Caco-2 (cell line): ENCODE data around the gene GCN1. TPM values are rescaled to one million over a fixed set of nuclear protein-coding genes. Genes with fewer than 3 reads are reported as not detected.

Source experiments
- BruUV-seq: library from RNA; stranded (reverse); fragments of 400-500 nt; replicated peaks from 2 replicates; lab custom pipeline; 2021; lab: Mats Ljungman, UMichigan
- CTCF ChIA-PET: fragments of 300-600 bp; sonication (Branson Sonifier 250); formaldehyde crosslinking; loops from one replicate; lab custom pipeline; 2022; ENCODE audit warnings: antibody characterized with exemption; lab: Charles Lee
- POLR2A ChIA-PET: fragments of 300-600 bp; sonication (Branson Sonifier 250); formaldehyde crosslinking; loops from one replicate; lab custom pipeline; 2022; ENCODE audit warnings: antibody characterized with exemption; lab: Charles Lee
- DNase-seq, 2 experiments: peaks; one replicate each; pipeline versions ENCODE4 v3.0.0 to v3.0.0-alpha.2; 2020 to 2022
- H3K27me3 ChIP-seq: replicated peaks from 2 replicates; pipeline ENCODE4 v1.6.0; 2011; ENCODE audit warnings: low read length; ENCODE audit not compliant: control insufficient read depth, insufficient read depth
- H3K36me3 ChIP-seq: 2 replicates; pipeline ENCODE4 v1.5.1; 2011; ENCODE audit warnings: low read length; ENCODE audit not compliant: control insufficient read depth, insufficient read depth
- H3K4me1 ChIP-seq: fragments of 250-450 bp; sonication (Bioruptor Pico); 2 replicates; pipeline ENCODE4 v1.5.1; 2020; ENCODE audit warnings: mild to moderate bottlenecking
- H3K4me3 ChIP-seq: 2 replicates; pipeline ENCODE4 v1.5.1; 2011; ENCODE audit warnings: low read depth, mild to moderate bottlenecking, control low read depth, low read length
- H3K9me3 ChIP-seq: fragments of 250-450 bp; sonication (Bioruptor Pico); 2 replicates; pipeline ENCODE4 v1.5.1; 2020; ENCODE audit warnings: mild to moderate bottlenecking, moderate library complexity
- H3K27ac Mint-ChIP-seq: one replicate; pipeline ENCODE4 v1.8.0; 2022; ENCODE audit warnings: mixed read lengths; ENCODE audit not compliant: unreplicated experiment
- H3K27me3 Mint-ChIP-seq: one replicate; pipeline ENCODE4 v1.8.0; 2022; ENCODE audit warnings: mixed read lengths; ENCODE audit not compliant: insufficient read depth, unreplicated experiment
- H3K36me3 Mint-ChIP-seq: one replicate; pipeline ENCODE4 v1.8.0; 2022; ENCODE audit warnings: mild to moderate bottlenecking, mixed read lengths; ENCODE audit not compliant: insufficient read depth, unreplicated experiment
- H3K4me1 Mint-ChIP-seq: one replicate; pipeline ENCODE4 v1.8.0; 2022; ENCODE audit warnings: low read depth, mixed read lengths; ENCODE audit not compliant: unreplicated experiment
- H3K4me3 Mint-ChIP-seq: one replicate; pipeline ENCODE4 v1.8.0; 2022; ENCODE audit warnings: mild to moderate bottlenecking, moderate library complexity, mixed read lengths; ENCODE audit not compliant: unreplicated experiment
- H3K9me3 Mint-ChIP-seq: one replicate; pipeline ENCODE4 v1.8.0; 2022; ENCODE audit warnings: mixed read lengths; ENCODE audit not compliant: unreplicated experiment
- CTCF ChIP-seq, 2 experiments: fragments of 200-600 bp in 1 of 2; IDR thresholded peaks; 1 replicate in 1 of 2; 2 replicates in 1 of 2; pipeline versions ENCODE4 v1.5.1 to v1.8.0; 2011 to 2022; ENCODE audit warnings: antibody characterized with exemption in 1 of 2, control low read depth in 1 of 2, inconsistent platforms in 1 of 2, low read depth in 1 of 2, low read length in 1 of 2, mild to moderate bottlenecking in 1 of 2, moderate library complexity in 1 of 2; ENCODE audit not compliant: insufficient read depth in 1 of 2, severe bottlenecking in 1 of 2, unreplicated experiment in 1 of 2
- intact Hi-C: fragments of 100-400 bp; cut with micrococcal nuclease; formaldehyde crosslinking; loops from one replicate; pipeline ENCODE4 v1.10.0; 2022; ENCODE audit not compliant: unreplicated experiment
- total RNA-seq: library from RNA; stranded (reverse); gene quantifications from 2 replicates; pipeline ENCODE4 v1.2.3, GENCODE V29; 2022

GCN1 gene
- total RNA-seq, 1 experiment from 2014 or later, result 154 TPM

- no peaks in the 10 kb centered on the region for H3K36me3 ChIP-seq
- H3K27me3 ChIP-seq, result no peaks in the 10 kb centered on the region
- H3K9me3 Mint-ChIP-seq, result no peaks in the 10 kb centered on the region
- peaks cover 83% of the 10 kb centered on the region for H3K36me3 Mint-ChIP-seq
- no peaks in the 10 kb centered on the region for H3K9me3 ChIP-seq
- ChIA-PET CTCF (interaction anchor here (0.6 to 6.1 kb wide), 7 partner anchors 12 to 72 kb away, joined by 3 to 229 read pairs (median 7); partner anchors contain the start of genes PXN, RNU4-2, RPLP0 and SIRT4), POLR2A (interaction anchor here (0.6 to 6.7 kb wide), 10 partner anchors 9 to 71 kb away, joined by 3 to 297 read pairs (median 10); partner anchors contain the start of genes PXN, RNU4-1, RNU4-2 and RPLP0)
- H3K4me3 Mint-ChIP-seq, result peak overlapping the region; percentile 67
- no TSS peak for BruUV-seq
- peaks cover 87% of the 10 kb centered on the region for H3K4me1 ChIP-seq
- peak overlapping the region; percentile 84 for H3K27ac Mint-ChIP-seq
- no peak overlapping the region for H3K4me3 ChIP-seq
- peak; percentile 86 to 94 for DNase-seq
- no peaks in the 10 kb centered on the region for H3K27me3 Mint-ChIP-seq
- intact Hi-C loops, result no loop called here
- no peak for TF ChIP-seq CTCF (IDR thresholded peaks at IDR 0.05; ENCODE audit: insufficient read depth in 1 of 2, low read depth in 1 of 2, low read length in 1 of 2, severe bottlenecking in 1 of 2, unreplicated experiment in 1 of 2)
- H3K4me1 Mint-ChIP-seq, result peaks cover 54% of the 10 kb centered on the region
Observed at GRCh38 chr12:120230326-120230973, 35.9 kb upstream of the GCN1 start.

- intact Hi-C loops, result loop anchor here (2.0 kb wide), 1 partner anchor 19 kb away; no protein-coding TSS in a partner anchor
- DNase-seq, result peak; percentile 69 to 90
- BruUV-seq, result TSS peak; percentile 60
- H3K9me3 ChIP-seq, result no peaks in the 10 kb centered on the region
- Mint-ChIP-seq H3K4me3 (peak overlapping the region; percentile 67), H3K36me3 (peaks cover 84% of the 10 kb centered on the region), H3K27me3 (no peaks in the 10 kb centered on the region), H3K27ac (peak overlapping the region; percentile 84), H3K4me1 (peaks cover 53% of the 10 kb centered on the region), H3K9me3 (no peaks in the 10 kb centered on the region)
- TF ChIP-seq CTCF (IDR thresholded peaks at IDR 0.05; ENCODE audit: insufficient read depth in 1 of 2, low read depth in 1 of 2, low read length in 1 of 2, severe bottlenecking in 1 of 2, unreplicated experiment in 1 of 2), result no peak
- POLR2A ChIA-PET, result interaction anchor here (0.8 to 6.7 kb wide), 10 partner anchors 11 to 87 kb away, joined by 3 to 297 read pairs (median 7); partner anchors contain the start of genes PXN, RNU4-1, RNU4-2 and RPLP0
- H3K4me1 ChIP-seq, result peaks cover 87% of the 10 kb centered on the region
- CTCF ChIA-PET, result interaction anchor here (0.7 to 6.1 kb wide), 12 partner anchors 13 to 262 kb away, joined by 3 to 229 read pairs (median 6); partner anchors contain the start of genes PXN, RNU4-1, RNU4-2 and SIRT4
- peak overlapping the region; percentile 13; the same call in 1 of the 2 replicates for H3K4me3 ChIP-seq
- no peaks in the 10 kb centered on the region for H3K27me3 ChIP-seq
- H3K36me3 ChIP-seq, result no peaks in the 10 kb centered on the region
Observed at GRCh38 chr12:120229487-120230325, 35.2 kb upstream of the GCN1 start.
